K562 (cell line): ENCODE results near the gene IPO13.

Experiments
- BRCA1 ChIP-seq, 2 experiments: fragments of 450-650 bp in 1 of 2; sonication (generic) in 1 of 2; formaldehyde crosslinking in 1 of 2; IDR thresholded peaks; 2 replicates each; pipeline versions ENCODE4 v1.5.0 to v1.6.1; 2017 to 2020; ENCODE audit warnings: mild to moderate bottlenecking in 1 of 2, missing genetic modification reagents in 1 of 2
- ETV5 ChIP-seq: sonication (generic); formaldehyde crosslinking; IDR thresholded peaks from 2 replicates; pipeline ENCODE4 v1.4.0; 2020; ENCODE audit warnings: low read depth, mild to moderate bottlenecking, missing genetic modification reagents
- IRF2 ChIP-seq: sonication (generic); formaldehyde crosslinking; IDR thresholded peaks from 2 replicates; pipeline ENCODE4 v1.8.1; 2022; ENCODE audit warnings: mild to moderate bottlenecking, missing genetic modification reagents
- JUND ChIP-seq, 2 experiments: IDR thresholded peaks; 2 replicates in 1 of 2; 3 replicates in 1 of 2; pipeline ENCODE4 v1.6.1; 2011; ENCODE audit warnings: borderline replicate concordance in 2 of 2, low read depth in 2 of 2, low read length in 2 of 2, improper control_type of control experiment in 1 of 2, missing biosample characterization in 1 of 2, missing genetic modification characterization in 1 of 2, missing genetic modification reagents in 1 of 2
- KDM1A ChIP-seq, 2 experiments: fragments of 450-650 bp; IDR thresholded peaks; 2 replicates each; pipeline ENCODE4 v1.6.1; 2016; ENCODE audit warnings: mild to moderate bottlenecking in 2 of 2
- KLF16 ChIP-seq: IDR thresholded peaks from 2 replicates; pipeline ENCODE4 v1.6.1; 2016; ENCODE audit warnings: antibody characterized with exemption
- PRPF4 ChIP-seq: fragments of 200-400 bp; formaldehyde crosslinking; IDR thresholded peaks from one replicate; pipeline ENCODE4 v1.6.1; 2017; ENCODE audit warnings: low read length, low read depth, mild to moderate bottlenecking; ENCODE audit not compliant: insufficient read depth, poor library complexity, severe bottlenecking
- TBP ChIP-seq: optimal IDR thresholded peaks from 2 replicates; pipeline ENCODE3; 2011; ENCODE audit warnings: low read depth, low read length, improper control_type of control experiment
- USF2 ChIP-seq: sonication (generic); formaldehyde crosslinking; IDR thresholded peaks from 2 replicates; pipeline ENCODE4 v1.5.0; 2020; ENCODE audit warnings: missing genetic modification reagents
- ZNF318 ChIP-seq, 2 experiments: fragments of 450-650 bp; IDR thresholded peaks; 2 replicates each; pipeline ENCODE4 v1.6.1; 2016; ENCODE audit warnings: mild to moderate bottlenecking in 2 of 2, borderline replicate concordance in 1 of 2, low read depth in 1 of 2, moderate library complexity in 1 of 2
- ZNF398 ChIP-seq: fragments of 250-450 bp; sonication (Bioruptor Pico); IDR thresholded peaks from 2 replicates; pipeline ENCODE4 v1.8.0; 2021; ENCODE audit warnings: moderate library complexity, mild to moderate bottlenecking, inconsistent platforms

GRCh38 chr1:43947874-43948437 is 1.2 kb downstream of the IPO13 start:
- TF ChIP-seq ETV5 (CRISPR knock-in tag) (no peak), BRCA1 (IDR thresholded peaks at IDR 0.05) (no peak), BRCA1 (CRISPR knock-in tag; IDR thresholded peaks at IDR 0.05) (no peak), ZNF398 (CRISPR knock-in tag) (no peak), PRPF4 (no peak), KDM1A (IDR thresholded peaks at IDR 0.05) (no peak), KLF16 (no peak), ZNF318 (IDR thresholded peaks at IDR 0.05; ENCODE audit: borderline replicate concordance in 1 of 2, low read depth in 1 of 2) (no peak), JUND (IDR thresholded peaks at IDR 0.05; ENCODE audit: borderline replicate concordance, low read depth, low read length) (no peak), JUND (tag; IDR thresholded peaks at IDR 0.05; ENCODE audit: borderline replicate concordance, low read depth, low read length) (no peak), TBP (no peak), IRF2 (no peak), USF2 (CRISPR knock-in tag) (no peak)
